ENCODE data around the gene SLC34A1. TPM values are rescaled to one million over a fixed set of nuclear protein-coding genes. Genes with fewer than 3 reads are reported as not detected.

SLC34A1 gene, protein sequence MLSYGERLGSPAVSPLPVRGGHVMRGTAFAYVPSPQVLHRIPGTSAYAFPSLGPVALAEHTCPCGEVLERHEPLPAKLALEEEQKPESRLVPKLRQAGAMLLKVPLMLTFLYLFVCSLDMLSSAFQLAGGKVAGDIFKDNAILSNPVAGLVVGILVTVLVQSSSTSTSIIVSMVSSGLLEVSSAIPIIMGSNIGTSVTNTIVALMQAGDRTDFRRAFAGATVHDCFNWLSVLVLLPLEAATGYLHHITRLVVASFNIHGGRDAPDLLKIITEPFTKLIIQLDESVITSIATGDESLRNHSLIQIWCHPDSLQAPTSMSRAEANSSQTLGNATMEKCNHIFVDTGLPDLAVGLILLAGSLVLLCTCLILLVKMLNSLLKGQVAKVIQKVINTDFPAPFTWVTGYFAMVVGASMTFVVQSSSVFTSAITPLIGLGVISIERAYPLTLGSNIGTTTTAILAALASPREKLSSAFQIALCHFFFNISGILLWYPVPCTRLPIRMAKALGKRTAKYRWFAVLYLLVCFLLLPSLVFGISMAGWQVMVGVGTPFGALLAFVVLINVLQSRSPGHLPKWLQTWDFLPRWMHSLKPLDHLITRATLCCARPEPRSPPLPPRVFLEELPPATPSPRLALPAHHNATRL
- total RNA-seq, result not detected in 2 replicates

DNA sequence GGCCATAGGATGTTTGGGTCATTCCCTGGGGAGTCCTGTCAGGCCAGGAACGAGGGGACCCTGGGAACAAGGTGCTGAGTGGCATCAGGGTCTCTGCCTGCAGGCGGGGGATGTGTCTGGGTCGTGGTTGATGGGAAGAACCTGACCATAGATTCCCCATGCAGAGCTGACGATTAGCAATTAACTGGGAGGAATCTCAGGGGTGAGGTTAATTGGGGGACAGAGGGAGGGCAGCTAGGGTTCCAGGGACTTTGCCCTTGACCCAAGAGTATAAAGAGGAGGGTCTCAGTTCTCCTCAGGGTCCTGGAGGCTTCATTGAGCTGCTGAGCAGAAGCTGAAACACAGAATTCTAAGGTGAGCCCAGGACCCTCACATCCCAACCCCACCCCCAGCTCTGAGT lies at the start of gene SLC34A1:
TSS of gene SLC34A1 (plus strand) at position 301 of the 400 bp plus-strand sequence. CDS start 1,308 bp downstream, outside the sequence.

DNA sequence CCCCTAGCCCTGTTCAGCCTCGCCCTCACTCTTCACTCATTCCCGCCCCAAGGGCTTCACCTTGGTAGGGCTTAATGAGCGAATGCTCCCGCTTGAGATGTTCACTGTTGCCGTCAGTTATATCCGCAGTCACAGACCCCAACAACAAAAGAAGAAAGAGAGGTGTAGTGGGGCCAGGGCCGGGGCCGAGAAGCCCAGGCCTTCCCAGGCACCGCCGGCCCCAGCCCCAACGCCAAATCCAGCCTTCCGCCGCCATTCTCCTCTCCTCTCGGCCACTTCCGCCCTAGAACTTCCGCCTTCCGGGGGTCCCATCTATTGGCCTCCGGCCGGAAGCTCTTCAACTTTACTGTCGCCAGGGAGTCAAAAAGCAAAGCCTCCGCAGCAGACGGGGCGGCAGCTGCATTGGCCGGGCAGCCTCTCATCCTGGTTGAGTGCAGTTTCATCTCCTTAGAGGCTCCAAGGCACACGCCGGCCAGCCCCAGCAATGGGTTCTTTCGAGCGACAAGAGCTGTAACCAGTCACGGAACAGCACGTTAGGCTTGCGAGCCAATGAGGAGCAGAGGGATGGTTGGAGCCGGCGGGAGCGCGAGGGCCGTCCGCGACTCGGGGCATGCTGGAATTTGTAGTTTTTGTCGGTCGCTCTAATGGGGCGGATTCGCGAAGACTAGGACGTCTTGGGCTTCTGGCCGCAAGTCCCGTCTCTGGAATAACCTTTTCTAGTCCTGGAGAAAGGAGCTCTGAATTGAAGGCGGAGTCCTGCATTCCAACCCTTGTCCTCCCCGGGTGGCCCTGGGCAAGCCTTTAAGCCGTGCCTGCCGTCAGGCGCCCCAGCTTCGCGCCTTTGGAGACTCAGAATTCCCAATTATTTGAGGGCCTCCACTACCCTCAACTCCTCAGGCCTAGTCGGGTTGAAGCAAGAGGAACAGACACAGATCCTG lies 32.6 kb upstream of the SLC34A1 start, which contains the start of gene LMAN2:
TSS of gene LMAN2 (minus strand) at position 277 of the 938 bp plus-strand sequence. CDS start at position 256, 21 bp downstream.

DNA sequence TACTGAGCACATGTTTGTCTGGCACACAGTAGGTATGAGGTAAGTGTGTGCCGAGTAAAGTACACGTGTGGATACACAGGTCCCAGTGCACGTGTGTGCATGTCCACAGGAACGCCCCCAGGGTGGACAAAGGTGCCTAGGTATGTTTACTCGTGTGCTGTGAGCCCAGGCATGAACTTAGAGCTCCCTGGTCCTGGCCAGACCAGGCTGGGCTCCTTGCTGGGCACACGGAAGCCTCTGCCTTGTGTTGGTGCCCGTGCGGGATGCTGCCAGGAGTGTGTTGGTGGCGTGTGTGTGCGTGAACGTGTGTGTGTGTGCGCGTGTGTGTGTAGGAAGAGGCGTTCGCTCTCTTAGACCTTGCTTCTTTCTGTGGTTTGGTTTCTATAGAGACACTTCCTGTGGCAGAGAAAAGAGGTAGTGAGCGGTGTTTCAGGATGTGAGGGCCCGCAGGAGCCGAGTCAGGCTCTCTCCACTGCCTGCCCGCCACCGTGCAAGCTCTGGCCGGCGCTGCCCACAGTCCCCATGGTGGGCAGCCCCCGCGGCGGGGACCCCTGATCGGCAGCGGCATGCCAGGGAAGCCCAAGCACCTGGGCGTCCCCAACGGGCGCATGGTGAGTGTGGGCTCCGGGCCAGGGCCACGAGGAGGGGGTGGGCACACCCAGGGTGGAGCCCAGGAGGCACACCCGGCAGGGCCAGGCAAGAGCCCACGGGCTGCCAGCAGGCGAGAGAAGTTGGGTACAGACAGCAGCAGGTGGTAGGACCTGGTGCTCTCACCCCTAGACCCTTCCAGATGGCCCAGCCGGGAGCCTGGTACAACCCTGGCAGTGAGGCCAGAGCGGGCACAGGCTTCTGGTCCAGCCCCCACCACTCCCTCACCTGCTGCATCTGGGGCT lies 26.5 kb upstream of the SLC34A1 start, which contains the start of gene RGS14:
TSS of gene RGS14 (plus strand) at position 466 of the 893 bp plus-strand sequence. CDS start at position 567, 101 bp downstream.

DNA sequence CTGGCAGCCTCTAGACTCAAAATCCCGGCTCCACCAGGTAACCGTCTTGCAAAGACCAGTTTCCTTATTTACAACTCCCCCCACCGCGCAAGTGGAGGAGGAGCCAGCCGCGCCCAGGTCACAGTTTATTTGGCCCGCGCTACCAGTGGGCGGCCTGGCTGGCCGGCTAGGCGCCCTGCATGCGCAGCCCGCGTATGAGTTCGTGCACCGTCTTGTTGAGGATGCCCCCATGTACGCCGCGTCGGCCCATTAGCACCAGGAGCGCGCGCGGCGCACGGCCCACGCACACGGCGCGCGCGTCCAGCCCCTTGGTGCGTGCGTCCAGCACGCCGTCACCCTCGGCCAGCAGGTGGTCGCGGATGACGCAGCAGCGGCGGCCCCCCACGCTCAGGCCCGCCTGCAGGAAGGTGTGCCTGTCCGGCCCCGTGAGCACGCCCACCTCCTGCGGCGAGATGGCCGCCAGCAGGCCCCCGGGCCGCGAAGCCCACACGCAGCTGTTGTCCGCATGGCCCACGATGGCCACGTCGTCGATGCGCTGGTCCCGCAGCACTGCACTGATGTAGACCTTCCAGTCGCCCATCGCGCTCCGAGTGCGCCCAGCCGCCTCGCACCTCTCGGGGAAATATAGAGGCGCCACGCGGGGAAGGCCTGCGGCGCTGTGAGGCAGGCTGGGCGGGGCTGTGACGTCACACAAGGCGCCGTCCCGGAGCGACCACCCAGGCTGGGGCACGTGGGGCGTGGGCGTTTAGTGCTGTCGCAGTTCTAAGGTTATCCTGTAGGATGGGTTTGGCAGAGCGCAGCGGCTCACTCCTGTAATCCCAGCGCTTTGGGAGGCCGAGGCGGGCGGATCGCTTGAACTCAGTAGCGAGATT lies 16.0 kb downstream of the SLC34A1 start, which contains the start of gene PFN3:
TSS of gene PFN3 (minus strand) at position 665 of the 872 bp plus-strand sequence. CDS start at position 580, 85 bp downstream.

DNA sequence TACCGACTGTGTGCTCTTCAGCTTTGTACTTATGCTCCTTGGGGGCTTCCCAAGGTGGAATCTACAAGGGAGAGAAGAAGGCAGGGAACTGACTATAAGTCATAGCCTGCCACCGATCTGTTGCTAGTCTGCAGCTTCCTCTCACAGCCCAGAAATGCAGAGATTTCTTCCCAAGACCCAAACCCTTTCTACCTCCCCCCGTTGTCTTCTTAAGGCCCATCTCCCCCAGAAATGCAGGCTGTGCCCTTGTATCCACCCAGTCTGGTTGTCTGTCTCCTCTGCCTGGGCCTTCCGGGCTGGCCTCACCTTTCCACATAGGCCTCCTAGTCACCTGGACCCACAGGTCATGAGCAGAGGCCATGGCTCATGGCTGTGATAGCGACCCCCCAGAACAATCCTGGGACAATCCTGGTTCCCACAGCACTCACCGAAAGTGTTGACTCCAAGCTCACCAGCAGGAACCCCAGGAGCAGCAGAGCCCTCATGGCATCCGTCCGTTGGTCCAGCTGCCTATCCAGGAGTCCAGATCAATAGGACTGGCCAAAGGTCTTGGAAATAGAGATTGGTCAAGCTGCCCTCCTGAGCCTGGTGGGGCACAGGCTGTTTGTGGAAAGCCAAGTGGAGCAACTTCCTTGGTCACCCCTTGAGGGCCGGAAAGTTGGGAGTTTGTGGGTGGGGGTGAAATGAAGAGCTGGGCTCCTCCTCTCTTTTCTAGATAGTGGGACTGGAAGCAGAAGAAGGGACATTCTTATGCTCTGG lies 25.0 kb downstream of the SLC34A1 start, which contains the start of gene F12:
TSS of gene F12 (minus strand) at position 522 of the 759 bp plus-strand sequence. CDS start at position 485, 37 bp downstream.

DNA sequence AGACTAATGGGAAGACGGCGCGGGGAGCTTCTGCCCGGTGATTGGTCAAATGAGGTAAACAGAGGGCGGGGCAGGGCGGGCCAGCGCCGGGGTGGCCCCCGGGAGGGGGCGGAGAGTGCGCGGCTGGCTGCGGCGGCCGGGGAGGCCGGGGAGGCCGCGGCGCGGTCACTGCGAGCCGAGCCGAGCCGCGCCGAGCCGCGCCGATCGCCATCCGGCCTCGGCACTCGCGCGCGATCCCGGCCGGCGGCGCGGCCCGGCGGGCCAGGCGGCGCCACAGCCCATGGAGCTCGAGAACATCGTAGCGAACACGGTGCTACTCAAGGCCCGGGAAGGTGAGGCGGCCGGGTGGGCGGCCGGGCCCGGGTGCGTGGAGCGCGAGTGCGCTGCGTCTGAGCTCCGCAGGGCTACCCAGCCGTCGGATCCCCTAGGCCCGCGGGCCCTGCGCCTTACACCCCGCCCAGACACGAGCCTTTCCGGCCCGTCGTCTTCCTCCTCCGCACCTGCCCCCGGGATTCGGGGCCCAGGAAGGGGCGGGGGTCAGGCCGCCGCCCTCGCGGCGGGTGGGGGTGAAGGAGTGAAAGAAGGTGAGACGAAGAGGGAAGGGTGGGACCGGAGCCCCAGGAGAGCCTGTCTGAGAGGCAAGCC lies 42.5 kb downstream of the SLC34A1 start, which contains the start of gene GRK6:
TSS of gene GRK6 (plus strand) at position 111 of the 645 bp plus-strand sequence. CDS start at position 281, 170 bp downstream.

DNA sequence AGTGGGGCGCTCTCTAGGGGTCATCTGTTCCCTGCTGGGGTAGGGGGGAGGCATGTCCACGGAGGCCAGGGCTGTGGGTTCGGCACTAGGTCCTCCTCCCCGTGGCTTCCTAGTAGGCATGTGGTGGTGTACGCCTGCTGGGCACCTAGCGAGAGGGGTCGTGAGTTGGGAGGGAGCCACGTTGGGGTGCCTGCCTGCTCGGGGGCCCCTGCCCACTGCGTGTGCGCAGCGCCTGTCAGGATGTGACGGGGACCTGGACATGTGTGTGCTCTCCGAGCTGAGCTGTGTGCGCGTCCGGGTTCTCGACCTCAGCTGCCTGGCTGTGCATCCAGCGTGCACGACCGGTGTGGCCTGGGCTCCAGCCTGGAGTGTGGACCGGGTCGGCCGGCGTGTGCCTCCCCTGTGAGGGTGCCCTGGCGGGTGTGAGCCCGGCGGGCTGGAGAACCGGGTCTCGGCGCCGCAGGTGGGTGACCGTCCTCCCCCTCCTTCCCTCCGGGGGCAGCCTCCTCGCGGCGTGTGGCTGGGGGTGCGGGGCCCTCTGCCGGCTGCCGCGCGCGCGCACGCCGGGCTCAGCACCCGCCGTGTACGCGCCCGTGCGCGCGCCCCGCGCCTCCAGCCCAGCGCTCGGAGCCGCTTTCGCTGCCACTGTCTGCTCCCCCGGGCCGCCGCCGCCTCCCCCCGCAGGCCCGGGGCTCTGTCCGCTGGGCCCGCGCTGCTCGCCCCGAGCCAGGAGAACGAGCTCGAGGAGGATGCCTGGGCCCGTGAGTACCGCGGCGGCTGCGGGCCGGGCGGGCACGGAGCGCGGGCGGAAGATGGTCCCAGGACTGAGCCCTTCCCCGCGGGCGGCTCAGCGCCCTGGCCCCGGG lies 62.2 kb downstream of the SLC34A1 start, which contains the start of gene PRR7:
TSS of gene PRR7 (plus strand) at position 615 of the 866 bp plus-strand sequence. CDS start 8,254 bp downstream, outside the sequence.

Other genes with a start within 250 kb of the SLC34A1 start
- gene RAB24, start 80.7 kb upstream of the SLC34A1 start, total RNA-seq, result 11.1 and 15.0 TPM in 2 replicates
- gene PRELID1, start 80.6 kb upstream of the SLC34A1 start, total RNA-seq, result 178 and 203 TPM in 2 replicates
- 5.9 and 6.2 TPM in 2 replicates for gene MXD3, start 72.5 kb upstream of the SLC34A1 start, total RNA-seq
- 274 and 342 TPM in 2 replicates for gene LMAN2, start 32.8 kb upstream of the SLC34A1 start, total RNA-seq
- gene RGS14, start 26.5 kb upstream of the SLC34A1 start, total RNA-seq, result 5.2 and 10.0 TPM in 2 replicates
- gene PFN3, start 16.2 kb downstream of the SLC34A1 start, total RNA-seq, result not detected in 2 replicates
- gene F12, start 25.1 kb downstream of the SLC34A1 start, total RNA-seq, result 0.57 and 1.6 TPM in 2 replicates
- 26.8 and 27.4 TPM in 2 replicates for gene GRK6, start 42.2 kb downstream of the SLC34A1 start, total RNA-seq
- 10.3 and 21.2 TPM in 2 replicates for gene PRR7, start 62.4 kb downstream of the SLC34A1 start, total RNA-seq
- 289 and 291 TPM in 2 replicates for gene DBN1, start 89.2 kb downstream of the SLC34A1 start, total RNA-seq
- gene PDLIM7, start 113.2 kb downstream of the SLC34A1 start, total RNA-seq, result 142 and 235 TPM in 2 replicates
- gene DOK3, start 125.4 kb downstream of the SLC34A1 start, total RNA-seq, result 3.3 and 4.0 TPM in 2 replicates
- 76.0 and 80.7 TPM in 2 replicates for gene DDX41, start 132.5 kb downstream of the SLC34A1 start, total RNA-seq
- gene FAM193B, start 170.1 kb downstream of the SLC34A1 start, total RNA-seq, result 25.3 and 30.1 TPM in 2 replicates
- 124 and 141 TPM in 2 replicates for gene TMED9, start 207.8 kb downstream of the SLC34A1 start, total RNA-seq
- 36.1 and 45.1 TPM in 2 replicates for gene B4GALT7, start 215.7 kb downstream of the SLC34A1 start, total RNA-seq

Data from vein endothelial cell (primary cell).